ENCODE results near the gene C20orf96.

GRCh38 chr20:235891-236290, 54.7 kb downstream of the C20orf96 start:
- TF ChIP-seq CTCF (IDR thresholded peaks at IDR 0.05; ENCODE audit: low read depth, low read length, missing input control), result peak; percentile 29
- TF ChIP-seq REST (IDR thresholded peaks at IDR 0.05), result no peak
- no peak for TF ChIP-seq JUND (IDR thresholded peaks at IDR 0.05)
- no peak for TF ChIP-seq RXRA (IDR thresholded peaks at IDR 0.05)
